DND-41 (cell line): ENCODE data around the gene MBNL2.

ENCODE experiments used
- CTCF ChIP-seq: IDR thresholded peaks from 2 replicates; pipeline ENCODE4 v1.5.1; 2012; ENCODE audit warnings: borderline replicate concordance, low read length, moderate library complexity, mild to moderate bottlenecking; ENCODE audit not compliant: poor library complexity, severe bottlenecking; ENCODE audit errors: extremely low read depth
- EZH2 ChIP-seq: IDR thresholded peaks from 3 replicates; pipeline ENCODE4 v1.6.1; 2012; ENCODE audit warnings: borderline replicate concordance, low read depth, mild to moderate bottlenecking, moderate library complexity, low read length, inconsistent platforms; ENCODE audit not compliant: severe bottlenecking

GRCh38 chr13:97252735-97253134 is 30.6 kb downstream of the MBNL2 start:
- TF ChIP-seq CTCF (no peak), EZH2 (no peak)
